Mucosa of gallbladder (tissue), 1 donor: ENCODE results near the gene MAN1A2. TPM values are rescaled to one million over a fixed set of nuclear protein-coding genes. Genes with fewer than 3 reads are reported as not detected.

Experiments
- DNase-seq: peaks from one replicate; pipeline ENCODE4 v3.0.0-alpha.2; 2020; ENCODE audit warnings: low spot score
- total RNA-seq: library from RNA; stranded (reverse); gene quantifications from one replicate; pipeline ENCODE4 v1.2.1, GENCODE V29; 2021
- donor health status: DM: no; HTN: no; CAD: no.

The MAN1A2 gene
- total RNA-seq, 1 donor from 2014 or later: 51.3 TPM

DNA sequence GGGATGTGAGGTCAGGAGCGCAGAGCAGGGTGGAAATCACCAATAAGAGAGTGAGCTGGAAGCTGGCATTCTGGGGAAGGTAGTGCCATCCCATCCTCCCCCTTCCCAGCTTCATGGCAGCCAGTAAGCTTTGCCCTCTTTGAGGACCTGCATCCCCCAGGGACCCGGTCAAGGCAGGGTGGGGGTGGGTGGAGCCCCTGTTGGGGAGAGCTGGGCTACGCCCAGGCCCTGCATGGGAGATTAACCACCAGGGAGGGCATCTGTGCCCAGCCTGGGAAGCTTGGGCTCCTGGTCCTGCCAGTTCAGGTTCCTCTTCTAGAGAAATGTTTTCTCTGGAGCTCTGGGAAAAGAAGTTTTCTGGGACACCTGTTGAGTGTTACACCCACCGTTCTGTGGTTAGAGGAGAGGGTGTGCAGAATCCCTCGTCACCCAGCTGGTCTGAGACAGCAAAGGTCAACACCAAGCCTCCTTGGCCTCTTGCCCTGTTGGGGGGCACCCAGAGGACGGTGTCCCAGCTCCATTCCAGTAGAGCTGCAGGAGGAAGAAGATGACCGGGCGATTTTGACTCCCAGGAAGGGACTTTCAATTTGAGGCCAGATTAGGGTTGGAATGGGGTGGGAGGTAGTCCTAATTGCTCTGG is 208.5 kb downstream of the MAN1A2 start:
- no peak for DNase-seq

DNA sequence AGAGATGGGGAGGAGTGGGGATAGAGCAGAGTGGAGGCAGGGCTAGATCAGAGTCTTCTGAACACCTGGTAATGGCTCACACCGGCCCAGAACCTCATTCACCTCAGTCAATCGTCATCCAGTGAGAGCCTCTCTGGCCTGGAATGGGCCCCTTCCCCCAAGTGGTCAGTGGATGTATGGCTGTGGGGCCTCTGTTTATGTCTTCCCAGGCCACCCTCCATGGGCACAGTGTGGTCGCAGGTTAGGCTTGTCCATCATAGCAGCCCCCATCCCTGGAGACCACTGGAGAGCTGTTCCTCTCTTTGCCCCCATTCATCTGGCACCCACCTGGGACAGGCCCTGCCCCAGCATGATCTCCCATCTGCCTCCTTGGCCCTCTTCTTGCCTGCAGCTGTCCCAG is 209.0 kb downstream of the MAN1A2 start:
- no peak for DNase-seq

- DNase-seq: no peak
Observed at GRCh38 chr1:117577191-117577885, 210.1 kb downstream of the MAN1A2 start.

- no peak for DNase-seq
Observed at GRCh38 chr1:117578466-117578865, 211.2 kb downstream of the MAN1A2 start.

Other genes with a start within 250 kb of the MAN1A2 start
- 7.2 TPM for gene TRIM45, start 245.7 kb upstream of the MAN1A2 start, total RNA-seq
- 2.7 TPM for gene VTCN1, start 156.5 kb upstream of the MAN1A2 start, total RNA-seq
- 8.1 TPM for gene TENT5C, start 238.6 kb downstream of the MAN1A2 start, total RNA-seq